22Rv1 (cell line): ENCODE results near the gene PTS.

ENCODE experiments used
- ZFX ChIP-seq: fragments of 450-650 bp; IDR thresholded peaks from 2 replicates; pipeline ENCODE4 v1.6.1; 2017; ENCODE audit warnings: antibody characterized with exemption, borderline replicate concordance
- TF ChIP-seq, protein P1 (sequence below): fragments of 450-650 bp; IDR thresholded peaks from 2 replicates; pipeline ENCODE4 v1.5.1; 2017; ENCODE audit warnings: mild to moderate bottlenecking

DNA sequence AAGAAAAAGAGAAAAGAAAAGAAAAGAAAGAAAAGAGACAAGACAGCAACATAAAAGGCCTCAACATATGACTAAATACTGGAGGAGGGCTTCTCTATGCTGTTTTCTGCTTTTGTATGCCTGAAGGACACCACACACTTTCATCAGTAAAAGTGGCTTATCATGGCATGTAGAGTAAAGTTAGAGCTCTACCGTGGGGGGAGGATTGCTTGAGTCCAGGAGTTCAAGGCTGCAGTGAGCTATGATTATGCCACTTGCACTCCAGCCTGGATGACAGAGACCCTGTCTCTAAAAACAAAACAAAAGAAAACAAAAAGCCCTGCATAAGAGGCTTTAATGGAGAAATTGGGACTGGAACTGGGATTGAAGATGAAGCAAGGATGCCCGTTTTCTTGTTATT lies 5.7 kb downstream of the PTS start:
- TF ChIP-seq, protein P1, sequence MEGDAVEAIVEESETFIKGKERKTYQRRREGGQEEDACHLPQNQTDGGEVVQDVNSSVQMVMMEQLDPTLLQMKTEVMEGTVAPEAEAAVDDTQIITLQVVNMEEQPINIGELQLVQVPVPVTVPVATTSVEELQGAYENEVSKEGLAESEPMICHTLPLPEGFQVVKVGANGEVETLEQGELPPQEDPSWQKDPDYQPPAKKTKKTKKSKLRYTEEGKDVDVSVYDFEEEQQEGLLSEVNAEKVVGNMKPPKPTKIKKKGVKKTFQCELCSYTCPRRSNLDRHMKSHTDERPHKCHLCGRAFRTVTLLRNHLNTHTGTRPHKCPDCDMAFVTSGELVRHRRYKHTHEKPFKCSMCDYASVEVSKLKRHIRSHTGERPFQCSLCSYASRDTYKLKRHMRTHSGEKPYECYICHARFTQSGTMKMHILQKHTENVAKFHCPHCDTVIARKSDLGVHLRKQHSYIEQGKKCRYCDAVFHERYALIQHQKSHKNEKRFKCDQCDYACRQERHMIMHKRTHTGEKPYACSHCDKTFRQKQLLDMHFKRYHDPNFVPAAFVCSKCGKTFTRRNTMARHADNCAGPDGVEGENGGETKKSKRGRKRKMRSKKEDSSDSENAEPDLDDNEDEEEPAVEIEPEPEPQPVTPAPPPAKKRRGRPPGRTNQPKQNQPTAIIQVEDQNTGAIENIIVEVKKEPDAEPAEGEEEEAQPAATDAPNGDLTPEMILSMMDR: no peak
- no peak for TF ChIP-seq ZFX
